Activated T-cell treated with anti-CD3 and anti-CD28 coated beads for 4 hours (primary cell): Measurements from ENCODE around the gene VWA8.
"Not testable (repeated sequence)": the region's sequence is repeated elsewhere in the genome, so short reads cannot be mapped to it uniquely, and the experiment has no call there.

Experiments
- DNase-seq: peaks from one replicate; pipeline ENCODE4 v3.0.0-alpha.2; 2020

VWA8 gene

DNA sequence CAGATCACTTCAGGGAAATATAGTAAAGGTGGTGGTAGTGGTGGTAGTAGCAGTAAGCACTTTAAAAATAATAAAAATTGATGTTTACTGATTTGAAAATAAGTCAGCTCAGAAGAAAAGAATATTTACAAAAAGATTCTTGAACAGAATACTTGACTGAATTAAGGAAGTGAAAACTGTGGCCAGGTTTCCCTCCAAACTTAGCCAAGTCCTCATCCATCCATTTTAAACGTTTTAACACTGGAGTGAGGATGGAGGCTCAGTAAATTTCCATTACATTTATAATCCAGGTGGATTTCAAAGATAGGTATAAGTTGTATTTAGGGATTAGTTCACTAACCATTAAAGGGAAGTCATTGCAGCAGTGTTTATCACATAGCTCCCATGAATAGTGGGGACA is 282.1 kb downstream of the VWA8 start:
- DNase-seq = no peak

DNA sequence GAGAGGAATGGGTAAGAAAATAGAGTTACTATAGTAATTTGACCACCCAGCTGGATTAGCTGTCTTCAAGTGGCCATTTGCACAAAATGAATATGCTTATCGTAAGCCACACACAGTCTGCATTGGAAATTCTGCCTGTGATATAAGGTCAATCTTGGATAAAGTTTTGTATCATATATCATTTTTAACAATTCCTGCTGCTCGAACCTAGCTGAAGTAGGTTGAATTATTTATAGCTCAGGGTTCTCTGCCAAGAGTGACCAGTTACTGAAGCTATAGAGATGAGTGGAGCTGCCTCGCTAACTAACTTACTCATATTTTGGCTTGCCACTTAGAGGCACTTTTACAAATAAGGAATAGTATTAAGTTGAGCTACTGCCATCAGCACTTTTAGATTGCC is 282.7 kb downstream of the VWA8 start:
- no peak for DNase-seq

DNA sequence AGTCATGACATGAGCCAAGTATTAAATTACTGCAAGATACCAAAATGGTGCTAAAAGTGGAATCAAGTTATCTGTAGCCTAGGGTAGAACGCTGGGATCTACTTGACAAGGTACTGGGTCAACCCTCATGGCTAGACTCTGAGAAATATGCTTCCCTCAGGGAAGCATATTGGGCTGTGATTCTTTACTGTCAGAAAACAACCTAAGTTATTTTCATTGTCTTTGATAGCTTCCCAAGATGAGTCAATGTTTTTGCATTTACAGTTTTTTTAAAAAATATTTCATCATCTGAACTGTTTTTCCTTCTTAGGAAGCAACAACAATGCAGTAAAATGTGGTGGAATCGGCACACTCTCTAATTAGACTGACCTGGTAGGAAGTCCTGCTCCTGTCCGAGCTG is 285.6 kb downstream of the VWA8 start:
- no peak for DNase-seq

DNA sequence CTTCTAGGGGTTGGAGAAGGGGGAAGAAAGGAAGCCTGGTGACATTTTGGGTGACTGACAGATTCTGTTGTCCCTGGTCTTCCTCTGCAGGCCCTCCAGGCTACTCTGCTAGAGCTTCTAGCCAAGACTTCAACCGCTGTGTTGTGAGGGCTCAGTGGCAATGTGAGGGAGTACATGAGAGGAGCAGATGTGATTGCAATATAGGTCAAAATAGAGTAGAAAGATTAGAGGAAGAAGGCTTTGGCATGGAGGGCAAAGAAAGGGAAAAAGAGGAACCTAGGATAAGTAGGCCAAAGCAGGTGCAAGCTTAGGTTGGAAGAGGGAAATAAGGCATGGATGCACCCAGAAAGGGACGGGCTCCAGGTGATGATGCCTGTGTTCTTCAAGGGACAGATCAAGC is 286.7 kb downstream of the VWA8 start:
- no peak for DNase-seq

DNA sequence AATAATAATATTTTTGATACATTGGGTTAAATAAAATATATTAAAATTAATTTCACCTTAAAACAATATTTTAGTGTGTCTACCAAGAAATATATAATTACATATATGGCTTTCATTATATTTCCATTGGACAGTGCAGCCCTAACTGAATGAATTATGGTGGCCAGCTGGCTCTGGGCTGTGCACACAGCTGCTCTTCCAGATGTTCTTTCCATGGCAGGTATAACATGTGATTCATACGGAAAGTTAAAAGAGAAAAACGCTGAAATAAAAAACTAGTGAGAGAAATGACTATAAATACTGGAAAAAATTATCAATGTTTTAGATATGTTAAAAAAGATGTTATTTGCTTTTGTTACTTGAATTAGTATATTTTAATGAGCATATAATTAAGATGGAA is 287.3 kb downstream of the VWA8 start:
- no peak for DNase-seq

DNA sequence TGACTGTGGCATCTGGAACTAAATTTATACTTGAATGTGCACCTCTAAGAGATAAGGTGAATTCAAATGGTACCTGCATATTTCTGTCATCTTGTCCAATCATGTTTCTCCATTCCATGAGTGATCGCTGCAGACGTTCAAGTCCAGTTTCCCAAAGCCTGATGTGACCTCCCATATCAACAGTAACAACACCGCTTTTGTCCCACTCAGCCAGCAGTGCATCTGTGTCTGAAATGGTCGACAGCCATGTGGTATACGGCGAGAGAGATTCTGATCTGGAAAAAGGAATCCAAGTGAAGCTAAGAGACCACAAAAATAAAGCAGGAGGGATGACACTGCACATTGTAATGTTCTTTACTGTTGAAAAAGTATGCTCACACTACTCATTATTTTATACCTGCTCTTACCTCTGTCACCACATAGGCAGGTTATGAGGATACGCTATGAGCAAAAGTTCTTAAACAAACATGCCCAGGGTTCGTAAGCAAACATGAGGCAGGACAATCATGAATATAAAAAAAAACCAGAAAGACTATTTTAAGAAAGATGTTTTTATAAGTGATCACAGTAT is 290.0 kb downstream of the VWA8 start:
- DNase-seq = no peak

DNA sequence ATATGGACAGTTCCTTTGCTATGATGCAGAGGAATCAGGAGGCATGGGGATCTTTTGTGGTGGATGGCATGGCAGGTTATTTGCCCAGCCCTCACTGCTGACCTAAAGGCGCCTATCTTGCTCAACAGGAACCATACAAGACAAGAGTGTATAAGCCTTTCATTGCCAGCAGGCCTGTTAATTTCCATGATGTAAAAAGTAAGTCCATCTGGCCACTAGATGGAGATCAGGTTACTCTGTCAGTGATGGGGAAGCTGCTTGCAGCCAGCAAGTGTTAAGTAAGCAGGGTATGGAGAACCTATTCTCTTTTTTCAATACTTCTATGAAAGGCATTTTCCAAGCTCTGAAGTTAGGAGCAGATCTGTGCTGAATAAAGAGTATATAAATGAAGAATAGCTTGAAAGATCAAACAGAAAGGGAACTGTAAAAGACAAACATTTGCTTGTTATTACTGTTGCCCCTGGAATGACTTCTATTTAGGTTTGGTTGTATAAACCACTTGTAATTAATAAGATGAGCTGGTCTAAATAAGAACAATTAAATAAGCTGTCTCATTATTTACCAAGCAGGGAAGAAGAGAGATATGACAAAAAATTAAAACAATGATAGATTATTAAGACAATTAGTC is 292.7 kb downstream of the VWA8 start:
- DNase-seq = no peak

DNA sequence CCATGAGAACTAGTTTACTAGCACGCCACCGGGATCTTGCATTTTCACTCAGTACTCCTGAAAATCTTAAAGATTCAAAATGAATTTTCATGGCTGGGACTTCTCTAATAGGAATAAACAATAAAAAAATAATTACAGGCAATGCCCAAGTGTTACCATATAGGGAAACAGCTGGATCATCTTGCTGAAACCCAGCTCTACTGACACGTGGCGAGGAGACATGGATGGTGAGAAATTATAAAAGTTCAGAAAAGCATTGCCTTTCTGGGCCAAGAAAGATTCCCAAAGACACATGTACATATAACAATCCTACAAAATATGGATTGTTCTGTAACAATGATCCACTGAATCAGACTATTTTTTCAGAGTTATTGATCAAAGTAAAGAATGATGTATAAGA is 294.3 kb downstream of the VWA8 start:
- DNase-seq = no peak

DNA sequence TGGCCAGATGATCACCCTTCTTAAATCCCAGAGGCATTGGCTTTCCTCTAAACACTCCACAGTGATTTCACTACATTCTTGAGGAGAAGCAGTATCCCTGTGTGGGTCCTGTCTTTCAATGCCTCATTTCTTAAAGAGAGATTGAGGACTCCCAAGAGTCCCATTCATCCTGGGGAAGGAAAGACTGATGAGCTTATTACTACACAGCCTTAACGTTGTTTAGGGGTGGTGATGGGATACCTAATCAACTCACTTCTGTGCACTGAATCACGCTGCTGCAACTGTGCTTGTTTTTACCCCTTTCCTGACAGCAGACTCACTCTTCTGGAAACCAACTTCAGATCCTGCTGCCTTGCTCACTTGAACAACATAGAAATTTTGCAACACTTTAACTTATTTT is 300.5 kb downstream of the VWA8 start:
- DNase-seq = no peak

DNA sequence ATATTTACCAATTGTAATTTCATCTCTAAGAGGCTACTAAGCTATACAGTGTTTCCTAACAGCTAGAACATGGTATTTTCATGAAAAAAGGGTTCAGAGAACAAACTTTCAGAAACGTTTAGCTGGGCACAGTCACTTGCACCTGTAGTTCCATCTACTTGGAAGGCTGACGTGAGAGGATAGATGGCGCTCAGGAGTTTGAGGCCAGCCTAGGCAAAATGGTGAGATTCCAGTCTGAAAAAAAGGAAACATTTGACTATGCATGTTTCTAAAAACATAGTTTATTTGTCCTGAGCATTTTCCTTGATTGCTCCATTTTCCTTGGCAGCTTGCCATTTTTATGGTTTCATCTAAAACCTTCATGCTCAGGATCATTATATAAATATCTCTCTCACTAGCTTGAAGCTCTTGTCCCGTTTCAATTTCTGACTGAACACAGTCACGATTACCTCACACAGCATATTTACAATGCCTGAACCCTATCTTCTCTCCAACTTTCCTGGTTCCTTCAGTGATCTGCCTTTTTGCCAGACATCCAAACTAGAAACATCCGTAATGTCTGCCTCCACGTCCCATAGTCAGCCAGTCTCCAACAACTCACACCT is 302.8 kb downstream of the VWA8 start:
- DNase-seq = no peak

DNA sequence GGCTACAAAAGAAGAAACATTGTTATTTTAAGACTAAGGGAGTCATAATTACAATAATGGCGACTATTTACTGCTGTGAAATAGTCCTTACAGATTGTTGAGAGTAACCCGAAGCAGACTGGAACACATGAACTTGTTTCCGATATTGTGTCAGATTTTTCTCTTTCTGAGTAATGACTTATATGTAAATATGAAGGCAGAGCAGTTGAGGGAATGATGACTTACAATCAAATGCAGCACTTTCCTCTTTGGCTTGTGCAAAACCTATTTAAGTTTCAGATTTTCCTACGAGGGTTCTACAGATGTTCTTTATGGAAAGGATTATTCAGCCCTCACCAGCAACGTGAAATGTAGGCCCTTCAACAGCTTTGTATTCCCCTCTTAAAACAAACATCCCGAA is 304.9 kb downstream of the VWA8 start:
- no peak for DNase-seq

DNA sequence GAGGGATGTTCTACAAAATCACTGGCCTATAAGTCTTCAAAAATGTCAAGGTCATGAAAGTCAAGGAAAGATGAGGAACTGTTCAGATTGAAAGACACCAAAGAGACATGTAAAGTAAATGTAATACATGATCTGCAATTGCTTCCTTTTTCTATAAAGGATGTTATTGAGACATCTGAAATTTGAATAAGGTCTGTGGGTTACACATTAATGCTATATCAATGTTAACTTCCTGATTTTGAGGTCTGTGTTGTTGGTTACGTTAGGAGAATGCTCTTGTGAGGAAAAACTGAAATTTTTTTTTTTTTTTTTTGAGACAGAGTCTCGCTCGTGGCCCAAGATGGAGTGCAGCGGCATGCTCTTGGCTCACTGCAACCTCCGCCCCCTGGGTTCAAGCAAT is 306.1 kb downstream of the VWA8 start:
- DNase-seq = no peak

DNA sequence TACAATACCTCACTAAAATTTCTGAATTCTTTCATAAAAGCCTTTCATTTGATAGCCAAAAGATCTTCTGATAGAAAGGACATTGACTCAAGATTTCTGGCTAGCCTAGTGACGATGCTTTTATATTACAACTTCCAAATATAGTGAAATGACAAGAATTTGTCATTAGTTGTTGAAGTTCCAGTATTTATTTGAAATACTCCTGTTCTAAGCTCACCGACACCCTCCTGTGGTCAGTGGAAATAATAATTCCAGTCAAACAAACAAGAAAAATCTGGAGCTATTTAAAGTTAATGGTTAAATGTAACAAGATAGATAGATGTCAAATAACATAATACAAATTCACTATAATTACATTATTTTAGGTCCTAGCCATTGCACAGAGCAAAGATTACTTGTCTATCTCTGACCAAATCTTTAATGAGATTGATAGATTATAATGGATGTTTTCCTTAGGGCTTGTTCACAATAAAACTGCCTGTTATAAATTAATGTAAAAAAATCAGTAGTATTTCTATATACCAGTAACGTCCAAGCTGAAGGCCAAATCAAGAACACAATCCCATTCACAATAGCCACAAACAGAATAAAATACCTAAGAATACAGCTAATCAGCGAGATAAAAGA is 308.1 kb downstream of the VWA8 start:
- peak; percentile 40 for DNase-seq

DNA sequence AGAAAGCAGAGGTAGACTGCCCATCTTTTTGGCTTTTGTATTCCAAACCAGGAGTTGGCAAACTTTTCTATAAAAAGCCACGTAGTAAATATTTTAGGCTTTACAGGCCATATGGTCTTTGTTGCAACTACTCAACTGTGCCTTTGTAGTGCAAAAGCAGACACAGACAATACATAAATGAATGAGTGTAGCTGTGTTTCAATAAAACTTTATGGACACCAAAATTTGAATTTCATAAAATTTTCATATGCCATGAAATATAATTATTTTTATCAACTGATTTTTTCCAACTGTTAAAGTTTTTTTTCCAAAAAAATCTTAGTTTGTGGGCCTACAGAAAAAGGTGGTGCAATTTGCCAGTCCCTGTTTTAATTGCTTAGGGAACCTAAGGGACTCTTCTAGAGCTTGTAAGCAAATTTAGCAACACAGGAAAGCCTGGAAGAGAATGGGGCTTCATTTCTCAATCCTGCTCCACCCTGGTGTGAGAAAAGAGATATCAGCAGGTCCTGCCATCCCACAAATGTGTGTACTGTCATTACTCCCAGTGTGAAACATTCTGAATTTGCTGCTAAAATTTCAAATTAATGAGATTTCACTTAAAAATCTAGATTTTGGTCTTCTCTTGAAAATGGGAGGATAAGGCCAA is 309.4 kb downstream of the VWA8 start:
- no peak for DNase-seq

DNA sequence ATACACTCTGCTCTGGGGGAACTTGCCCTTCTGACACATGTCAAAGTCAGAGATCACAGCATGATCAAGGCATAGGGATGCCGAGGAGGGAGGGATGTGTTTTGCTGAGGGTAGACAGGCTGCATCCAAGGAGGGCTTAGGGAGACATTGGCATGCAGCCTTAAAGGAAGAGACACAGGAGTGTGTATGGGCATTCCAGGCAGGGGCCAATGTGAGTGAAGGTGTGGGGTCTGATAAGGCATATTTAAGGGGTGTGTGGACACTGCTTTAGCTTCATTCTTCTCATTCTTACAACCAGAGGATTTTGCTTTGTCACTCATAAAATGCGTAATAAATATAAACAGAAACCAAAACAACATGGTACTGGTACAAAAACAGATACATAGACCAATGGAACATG is 310.2 kb downstream of the VWA8 start:
- no peak for DNase-seq

DNA sequence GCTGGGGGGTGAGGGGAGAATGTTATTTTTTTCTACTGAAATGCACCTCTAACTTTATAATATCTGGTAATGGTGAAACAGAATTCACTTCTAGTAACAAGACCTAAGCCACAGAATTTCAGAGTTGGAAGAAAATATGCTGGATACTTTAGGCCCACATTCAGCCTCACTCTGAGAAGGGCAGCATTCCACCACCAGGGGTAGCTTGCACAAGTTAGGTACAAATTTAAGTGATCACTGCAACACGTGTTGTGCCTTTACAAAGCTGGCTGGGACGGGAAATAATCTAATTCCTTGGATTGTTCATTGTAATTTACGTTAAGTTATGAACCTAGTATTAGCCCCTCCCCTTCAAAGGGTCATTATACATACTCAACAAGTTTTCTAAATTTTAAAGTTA is 311.2 kb downstream of the VWA8 start:
- no peak for DNase-seq

DNA sequence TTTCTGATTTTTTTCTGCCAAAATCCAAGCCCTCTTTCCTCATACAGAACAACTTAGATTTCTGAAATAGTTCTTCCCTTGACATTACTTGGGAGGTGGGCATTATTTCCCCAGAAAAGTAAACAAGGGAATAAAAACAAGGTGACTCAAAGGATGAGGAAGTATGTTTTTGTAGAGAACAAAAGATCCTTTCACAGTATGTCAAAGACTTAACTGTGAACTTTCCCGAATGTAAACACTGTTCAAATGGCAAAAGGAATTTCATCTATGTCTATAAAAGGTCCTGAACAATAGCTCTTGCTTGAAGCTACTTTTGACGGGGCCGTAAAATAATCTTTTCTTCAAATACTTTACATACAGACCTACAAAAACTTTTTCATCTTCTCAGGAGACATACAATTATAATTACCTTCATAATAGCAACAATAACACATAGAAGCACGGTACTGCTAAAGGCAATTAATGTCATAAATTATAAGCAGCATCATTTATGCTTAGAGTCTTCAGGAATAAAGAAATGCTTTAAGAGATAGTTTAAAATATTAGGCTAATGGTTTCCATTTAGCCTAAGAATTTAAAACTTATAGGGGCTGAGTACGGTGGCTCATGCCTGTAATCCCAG is 312.5 kb downstream of the VWA8 start:
- DNase-seq = no peak

DNA sequence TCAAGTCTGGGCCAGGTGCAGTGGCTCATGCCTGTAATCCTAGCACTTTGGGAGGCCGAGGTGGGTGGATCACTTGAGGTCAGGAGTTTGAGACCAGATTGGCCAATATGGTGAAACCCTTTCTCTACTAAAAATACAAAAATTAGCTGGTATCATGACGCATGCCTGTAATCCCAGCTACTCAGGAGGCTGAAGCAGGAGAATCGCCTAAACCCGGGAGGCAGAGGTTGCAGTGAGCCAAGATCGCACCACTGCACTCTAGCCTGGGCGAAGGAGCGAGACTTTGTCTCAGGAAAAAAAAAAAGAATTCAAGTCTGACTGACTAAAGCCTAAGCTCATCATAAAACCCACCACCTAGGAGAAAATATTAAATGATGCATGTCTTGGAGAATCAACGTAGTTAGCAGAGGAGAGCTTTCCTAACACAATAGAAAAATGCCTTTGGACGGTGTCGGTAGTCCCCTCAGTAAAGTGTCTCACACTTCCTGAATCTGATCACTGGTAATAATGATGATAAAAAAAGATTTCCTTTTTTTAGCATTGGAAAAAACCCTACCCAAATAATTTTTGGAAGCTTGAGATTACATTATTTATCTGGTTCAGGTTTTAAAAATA is 313.1 kb downstream of the VWA8 start:
- not testable (repeated sequence) for DNase-seq

DNA sequence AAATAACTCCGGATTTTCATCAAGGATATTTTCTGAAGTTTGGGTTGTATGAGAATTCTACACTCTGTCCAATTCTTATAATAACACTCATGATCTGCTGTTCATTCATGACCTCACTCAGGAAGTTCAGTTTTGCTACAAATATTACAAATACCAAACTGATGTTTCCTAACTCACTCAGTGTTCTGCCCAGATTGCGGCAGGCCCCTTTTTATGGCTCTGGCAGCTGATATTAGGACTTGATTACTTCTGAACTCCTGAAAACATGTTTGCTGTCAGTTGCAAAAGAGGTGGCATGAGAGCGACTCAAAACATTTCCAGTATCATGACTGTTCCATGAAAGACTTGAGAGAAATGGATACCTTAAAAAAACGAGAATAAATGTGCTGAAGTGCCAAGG is 315.6 kb downstream of the VWA8 start:
- DNase-seq = no peak

DNA sequence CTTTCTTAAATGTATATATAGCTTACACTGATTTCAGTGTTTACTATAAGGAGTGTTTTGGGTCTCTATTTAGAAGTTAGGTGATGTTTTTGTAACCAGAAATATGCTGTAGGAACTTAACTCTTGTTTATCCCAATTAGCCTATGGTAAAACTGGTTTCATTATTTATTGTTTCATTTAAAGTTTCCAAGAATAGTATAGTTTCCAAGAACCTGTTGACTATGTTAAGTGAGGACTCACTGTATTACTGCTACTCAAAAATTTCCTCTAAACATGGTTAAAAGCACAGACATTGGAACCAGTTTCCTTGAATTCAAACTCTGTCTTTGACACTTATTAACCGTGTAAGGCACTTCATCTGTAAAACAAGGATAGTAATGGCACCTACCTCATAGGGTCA is 316.2 kb downstream of the VWA8 start:
- no peak for DNase-seq

DNA sequence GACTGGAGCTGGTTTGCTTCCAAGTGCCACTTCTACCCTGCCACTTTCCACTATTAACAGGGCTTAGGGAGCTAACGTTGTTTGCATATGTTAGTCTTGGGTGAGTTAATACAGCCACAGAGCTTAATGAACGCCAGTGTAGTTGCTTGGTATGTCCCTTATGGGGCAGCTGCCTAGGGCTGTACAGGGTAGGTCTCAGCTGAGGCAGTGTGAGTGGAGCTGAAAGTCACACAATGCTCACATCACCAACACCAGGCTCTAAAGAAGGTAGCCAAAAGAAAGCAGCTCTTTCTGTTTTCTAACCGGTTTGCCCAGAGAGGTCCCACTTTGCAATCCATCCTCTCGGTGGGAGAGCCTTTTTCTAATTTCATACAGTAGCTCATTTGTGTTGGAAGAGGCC is 317.4 kb downstream of the VWA8 start:
- no peak for DNase-seq

DNA sequence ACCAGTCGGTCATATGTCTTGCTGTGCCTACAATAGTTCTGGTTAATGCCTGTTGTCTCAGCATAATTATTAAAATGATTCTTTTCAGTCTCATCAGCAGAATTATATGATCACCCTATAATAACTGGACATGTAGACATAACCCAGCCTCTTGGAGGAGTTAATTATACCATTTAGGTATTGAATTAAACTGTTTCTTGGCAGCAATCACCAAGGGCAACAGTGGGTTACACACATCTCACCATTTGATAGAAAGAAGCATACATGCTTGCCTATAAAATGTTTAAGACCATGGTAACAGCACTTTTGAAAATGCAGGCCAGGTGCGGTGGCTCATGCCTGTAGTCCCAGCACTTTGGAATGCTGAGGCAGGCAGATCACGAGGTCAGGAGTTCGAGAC is 318.9 kb downstream of the VWA8 start:
- no peak for DNase-seq

DNA sequence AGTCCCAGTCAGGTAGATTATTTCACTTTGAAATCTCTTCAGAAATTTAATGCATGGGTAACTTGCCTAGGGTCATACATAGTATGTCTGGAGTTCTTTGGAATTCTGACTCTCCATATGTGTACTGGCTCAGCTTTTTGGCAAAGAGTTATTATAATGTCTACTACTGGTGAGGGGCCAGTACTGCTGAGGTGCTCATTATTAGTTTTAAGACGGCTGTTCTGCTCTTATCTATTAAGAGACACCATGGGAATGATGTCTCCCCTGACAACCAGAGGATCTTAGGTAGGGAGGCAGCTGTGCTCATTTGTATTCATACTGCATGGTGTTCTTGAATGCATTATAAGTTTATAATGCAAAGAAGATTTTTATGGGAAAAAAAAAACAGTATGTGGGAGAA is 319.5 kb downstream of the VWA8 start:
- no peak for DNase-seq
